Measurements from ENCODE around the gene FAM222A.
A peak's percentile ranks its signal among the peaks of the same experiment; 100 is the strongest.

FAM222A gene

GRCh38 chr12:109713187-109714070 lies at the start of gene FAM222A:
Gene FAM222A, plus strand, starts transcription at chr12:109713825. Its CDS starts 30,322 bp downstream, at chr12:109744147.
- in situ Hi-C loops (cut with MboI; ENCODE audit: low pct_unique_long_range_greater_than_20kb, low sequenced_read_pairs) = no loop called here
- DNase-seq = peak; percentile 98

GRCh38 chr12:109664402-109664801 lies 49.2 kb upstream of the FAM222A start:
- in situ Hi-C loops (cut with MboI; ENCODE audit: low pct_unique_long_range_greater_than_20kb, low sequenced_read_pairs) = no loop called here
- no peak for DNase-seq

GRCh38 chr12:109666068-109666467 lies 47.6 kb upstream of the FAM222A start:
- DNase-seq = no peak
- in situ Hi-C loops (cut with MboI; ENCODE audit: low pct_unique_long_range_greater_than_20kb, low sequenced_read_pairs) = no loop called here

GRCh38 chr12:109670731-109671130 lies 42.9 kb upstream of the FAM222A start:
- DNase-seq = no peak

GRCh38 chr12:109671502-109671901 lies 42.1 kb upstream of the FAM222A start:
- no peak for DNase-seq
- in situ Hi-C loops (cut with MboI; ENCODE audit: low pct_unique_long_range_greater_than_20kb, low sequenced_read_pairs) = no loop called here

More at GRCh38 chr12:109670731-109671130, 42.9 kb upstream of the FAM222A start:
- in situ Hi-C loops (cut with MboI; ENCODE audit: low pct_unique_long_range_greater_than_20kb, low sequenced_read_pairs) = no loop called here

- in situ Hi-C loops (cut with MboI; ENCODE audit: low pct_unique_long_range_greater_than_20kb, low sequenced_read_pairs) = no loop called here
- DNase-seq = no peak
Observed at GRCh38 chr12:109673379-109673778, 40.2 kb upstream of the FAM222A start.

GRCh38 chr12:109673884-109674283 lies 39.7 kb upstream of the FAM222A start:
- in situ Hi-C loops (cut with MboI; ENCODE audit: low pct_unique_long_range_greater_than_20kb, low sequenced_read_pairs) = no loop called here
- no peak for DNase-seq

GRCh38 chr12:109675411-109675810 lies 38.2 kb upstream of the FAM222A start:
- DNase-seq = no peak
- in situ Hi-C loops (cut with MboI; ENCODE audit: low pct_unique_long_range_greater_than_20kb, low sequenced_read_pairs) = no loop called here

DNA sequence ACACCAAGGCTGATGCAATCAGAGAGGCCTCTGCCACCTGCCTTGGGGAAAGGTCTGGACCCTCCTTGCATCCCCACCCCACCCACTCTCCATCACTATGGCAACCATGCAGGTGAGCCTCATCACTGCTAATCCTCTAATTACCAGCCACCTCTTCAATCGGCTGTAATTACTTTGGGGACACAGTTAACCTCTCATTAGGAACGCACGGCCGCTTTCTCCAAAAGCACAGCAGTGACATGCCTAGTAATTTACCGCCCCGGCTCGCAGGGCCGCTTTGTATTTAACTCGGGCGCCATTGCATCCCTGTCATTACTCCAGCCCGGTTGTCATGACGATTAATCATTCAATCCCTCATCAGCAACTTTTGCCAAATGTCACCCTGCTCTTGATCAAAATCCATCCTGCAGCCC lies 36.3 kb upstream of the FAM222A start:
- DNase-seq = no peak
- in situ Hi-C loops (cut with MboI; ENCODE audit: low pct_unique_long_range_greater_than_20kb, low sequenced_read_pairs) = no loop called here

DNA sequence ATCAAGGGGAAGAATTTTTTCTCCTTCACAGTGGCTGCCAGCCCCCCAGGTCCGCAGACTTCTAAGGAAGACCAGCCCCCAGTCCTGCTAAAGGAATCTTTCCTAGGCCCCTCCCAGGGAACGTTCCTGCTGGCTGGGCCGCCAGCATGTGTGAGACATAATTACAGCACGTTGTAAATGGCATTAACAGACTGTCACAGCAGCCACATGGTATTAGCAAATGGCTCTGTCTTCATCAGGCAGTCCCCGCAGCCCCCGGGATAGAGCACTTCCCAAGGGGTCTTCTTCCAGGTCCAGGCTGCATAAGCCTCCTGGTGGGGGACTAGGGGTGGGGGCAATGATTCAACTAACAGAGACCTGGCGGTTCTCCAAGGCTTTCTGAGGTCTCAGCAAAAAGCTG lies 34.9 kb upstream of the FAM222A start:
- DNase-seq = no peak
- in situ Hi-C loops (cut with MboI; ENCODE audit: low pct_unique_long_range_greater_than_20kb, low sequenced_read_pairs) = no loop called here

GRCh38 chr12:109679501-109680263 lies 33.9 kb upstream of the FAM222A start:
- in situ Hi-C loops (cut with MboI; ENCODE audit: low pct_unique_long_range_greater_than_20kb, low sequenced_read_pairs) = no loop called here
- DNase-seq = no peak

DNA sequence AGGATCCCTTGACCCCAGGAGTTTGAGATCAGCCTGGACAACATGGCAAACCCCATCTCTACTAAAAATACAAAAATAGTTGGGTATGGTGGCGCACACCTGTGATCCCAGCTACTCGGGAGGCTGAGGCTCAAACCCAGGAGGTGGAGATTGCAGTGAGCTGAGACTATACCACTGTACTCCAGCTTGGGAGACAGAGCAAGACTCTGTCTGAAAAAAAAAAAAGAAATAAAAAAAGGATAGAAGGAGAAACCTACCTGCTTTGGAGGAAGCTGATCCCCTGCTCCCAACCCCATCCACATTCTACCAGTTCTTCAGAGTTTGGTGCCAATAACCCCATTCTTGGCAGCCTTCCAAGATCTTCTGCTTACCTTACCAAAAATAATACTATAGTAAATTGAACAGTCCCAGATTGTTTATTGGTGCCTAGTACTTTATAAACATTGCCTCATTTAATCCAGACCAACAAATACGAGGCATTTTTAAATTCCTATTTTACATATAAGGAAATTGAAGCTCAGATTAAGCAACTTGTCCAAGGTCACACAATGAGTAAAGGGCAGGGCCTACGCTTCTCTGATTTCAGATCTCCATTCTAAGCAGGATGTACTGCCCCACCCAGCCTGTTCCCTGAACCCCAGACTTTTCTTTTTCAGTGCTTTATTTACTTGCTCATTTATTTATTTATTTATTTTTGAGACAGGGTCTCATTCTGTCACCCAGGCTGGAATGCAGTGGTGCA lies 33.2 kb upstream of the FAM222A start:
- in situ Hi-C loops (cut with MboI; ENCODE audit: low pct_unique_long_range_greater_than_20kb, low sequenced_read_pairs) = no loop called here
- no peak for DNase-seq

DNA sequence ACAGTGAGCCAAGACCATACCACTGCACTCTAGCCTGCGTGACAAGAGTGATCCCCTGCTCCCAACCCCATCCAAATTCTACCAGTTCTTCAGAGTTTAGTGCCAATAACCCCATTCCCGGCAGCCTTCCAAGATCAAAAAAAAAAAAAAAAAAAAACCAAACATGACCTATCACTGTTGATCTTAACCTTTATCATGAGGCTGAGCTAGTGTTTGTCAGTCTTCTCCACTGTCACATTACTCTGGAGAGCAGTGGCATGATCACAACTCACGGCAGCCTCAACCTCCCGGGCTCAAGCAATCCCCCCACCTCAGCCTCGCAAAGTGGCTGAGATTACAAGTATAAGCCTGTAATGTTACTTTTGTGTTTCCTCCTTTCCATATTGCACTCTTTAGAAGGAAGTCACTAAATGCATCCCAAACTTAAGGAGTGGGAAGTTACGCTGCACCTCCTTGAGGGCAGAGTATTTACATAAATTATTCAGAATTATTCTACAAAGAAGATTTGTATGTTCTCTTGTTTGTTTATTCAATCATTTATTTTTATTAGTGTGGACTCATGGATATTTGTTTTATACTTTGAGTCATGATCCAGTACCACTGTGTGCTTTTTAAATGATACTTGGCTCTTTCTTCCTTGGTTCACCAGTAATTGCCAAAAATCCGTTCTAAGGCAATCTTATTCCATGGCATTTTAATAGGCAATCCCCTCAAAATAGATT lies 31.5 kb upstream of the FAM222A start:
- DNase-seq = no peak
- in situ Hi-C loops (cut with MboI; ENCODE audit: low pct_unique_long_range_greater_than_20kb, low sequenced_read_pairs) = no loop called here

DNA sequence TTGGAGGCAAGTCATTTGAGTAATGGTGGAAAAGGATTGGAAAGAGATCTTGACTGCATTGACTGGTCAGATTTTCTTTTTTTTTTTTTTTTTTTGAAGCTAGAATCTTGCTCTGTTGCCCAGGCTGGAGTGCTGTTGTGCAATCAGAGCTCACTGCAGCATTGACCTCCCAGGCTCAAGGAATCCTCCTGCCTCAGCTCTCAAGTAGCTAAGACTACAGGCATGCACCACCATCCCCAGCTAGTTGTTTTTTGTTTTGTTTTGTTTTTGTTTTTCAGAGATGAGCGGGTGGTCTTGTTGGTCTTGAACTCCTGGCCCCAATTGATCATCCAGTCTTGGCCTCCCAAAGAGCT lies 30.9 kb upstream of the FAM222A start:
- in situ Hi-C loops (cut with MboI; ENCODE audit: low pct_unique_long_range_greater_than_20kb, low sequenced_read_pairs) = no loop called here
- no peak for DNase-seq

- in situ Hi-C loops (cut with MboI; ENCODE audit: low pct_unique_long_range_greater_than_20kb, low sequenced_read_pairs) = no loop called here
- DNase-seq = no peak
Observed at GRCh38 chr12:109683316-109683715, 30.3 kb upstream of the FAM222A start.

DNA sequence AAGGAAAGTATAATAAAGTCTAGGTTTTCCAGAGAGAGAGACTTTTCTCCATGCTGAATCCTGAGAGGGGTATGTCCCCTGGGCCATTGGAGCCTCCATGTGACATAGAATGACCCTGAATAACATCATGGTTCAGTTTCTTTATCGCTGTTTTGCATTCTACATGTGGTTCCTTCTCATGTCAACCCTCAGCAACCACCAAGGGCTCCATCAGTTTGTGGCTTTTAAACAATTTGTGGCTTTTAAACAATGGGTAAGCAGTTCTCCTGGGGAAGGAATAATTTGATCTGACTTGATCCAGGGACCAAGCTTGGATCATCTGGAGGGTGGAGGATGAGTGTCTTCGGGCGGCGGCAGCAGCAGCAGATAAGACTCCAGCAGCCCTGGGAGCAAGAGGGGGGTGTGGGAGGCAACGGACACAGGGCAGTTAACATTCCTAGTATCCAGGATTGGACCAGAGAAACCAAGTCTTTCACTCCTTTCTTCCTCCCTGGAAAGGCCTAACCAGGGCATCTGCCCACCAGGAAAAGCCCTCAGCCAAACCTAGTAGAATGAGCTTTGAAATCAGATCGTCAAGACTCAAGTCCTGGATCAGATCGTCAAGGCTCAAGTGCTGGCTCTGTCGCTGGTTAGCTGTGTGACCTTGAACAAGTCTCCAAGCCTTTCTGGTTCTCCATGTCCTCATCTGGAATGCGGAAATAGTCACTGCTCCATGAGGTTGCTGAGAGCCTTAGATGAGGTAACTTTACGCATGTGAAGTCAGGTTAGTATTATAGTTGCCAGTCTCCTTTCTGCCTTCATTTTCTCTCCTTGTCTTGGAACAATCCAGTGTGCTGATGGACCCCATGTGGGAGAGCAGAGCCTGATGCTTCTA lies 27.8 kb upstream of the FAM222A start:
- in situ Hi-C loops (cut with MboI; ENCODE audit: low pct_unique_long_range_greater_than_20kb, low sequenced_read_pairs) = no loop called here
- no peak for DNase-seq

DNA sequence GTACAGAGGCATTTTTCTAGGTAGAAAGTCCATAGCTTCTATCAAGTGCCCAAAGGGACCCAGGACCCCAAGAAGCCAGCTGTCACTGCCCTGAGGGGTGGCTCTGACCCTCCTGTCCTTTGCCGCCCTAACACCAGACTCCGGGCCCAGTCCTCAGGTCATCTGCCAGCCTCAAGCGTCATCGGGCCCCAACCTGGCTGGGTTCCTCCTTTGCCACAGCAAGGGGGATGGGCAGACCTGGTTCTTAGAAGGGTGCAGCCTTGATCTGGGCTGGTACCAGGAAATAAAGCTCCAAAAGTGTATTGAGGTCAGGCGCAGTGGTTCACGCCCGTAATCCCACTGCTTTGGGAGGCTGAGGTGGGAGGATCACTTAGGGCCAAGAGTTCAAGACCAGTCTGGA lies 27.1 kb upstream of the FAM222A start:
- DNase-seq = no peak

GRCh38 chr12:109687250-109687649 lies 26.4 kb upstream of the FAM222A start:
- in situ Hi-C loops (cut with MboI; ENCODE audit: low pct_unique_long_range_greater_than_20kb, low sequenced_read_pairs) = no loop called here

More for the DNA sequence above, 27.1 kb upstream of the FAM222A start:
- in situ Hi-C loops (cut with MboI; ENCODE audit: low pct_unique_long_range_greater_than_20kb, low sequenced_read_pairs) = no loop called here

More at GRCh38 chr12:109687250-109687649, 26.4 kb upstream of the FAM222A start:
- no peak for DNase-seq
